Stimulated activated CD8-positive, alpha-beta memory T cell treated with anti-CD3 and anti-CD28 coated beads, Interleukin-7, amount 100 ng/mL, for 24 hours (primary cell): Measurements from ENCODE around the gene BEND5.

ENCODE experiments used
- DNase-seq: peaks from one replicate; pipeline ENCODE4 v3.0.0-alpha.2; 2020; ENCODE audit warnings: low read depth

BEND5 gene

DNA sequence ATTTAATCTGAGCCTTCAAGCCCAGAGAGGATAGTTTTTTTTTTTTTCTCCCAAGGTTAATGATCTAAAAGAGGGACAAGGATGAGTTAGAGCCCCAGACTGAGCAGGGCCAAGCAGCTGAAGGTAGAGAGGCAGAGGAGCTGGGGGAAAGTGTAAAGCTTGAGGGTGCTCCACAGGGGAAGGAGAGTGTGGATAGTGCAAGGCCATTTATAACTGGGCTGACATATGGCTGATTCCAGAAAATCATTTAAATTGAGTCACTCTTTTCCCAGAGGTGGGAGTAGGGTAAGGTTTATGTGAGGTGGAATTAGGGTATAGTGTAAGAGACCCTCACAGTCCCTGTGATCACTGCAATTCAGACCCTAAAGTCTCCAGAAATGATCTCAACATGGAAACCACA, 55.8 kb downstream of the BEND5 start:
- no peak for DNase-seq

GRCh38 chr1:48718705-48719104, 58.0 kb downstream of the BEND5 start:
- no peak for DNase-seq

DNA sequence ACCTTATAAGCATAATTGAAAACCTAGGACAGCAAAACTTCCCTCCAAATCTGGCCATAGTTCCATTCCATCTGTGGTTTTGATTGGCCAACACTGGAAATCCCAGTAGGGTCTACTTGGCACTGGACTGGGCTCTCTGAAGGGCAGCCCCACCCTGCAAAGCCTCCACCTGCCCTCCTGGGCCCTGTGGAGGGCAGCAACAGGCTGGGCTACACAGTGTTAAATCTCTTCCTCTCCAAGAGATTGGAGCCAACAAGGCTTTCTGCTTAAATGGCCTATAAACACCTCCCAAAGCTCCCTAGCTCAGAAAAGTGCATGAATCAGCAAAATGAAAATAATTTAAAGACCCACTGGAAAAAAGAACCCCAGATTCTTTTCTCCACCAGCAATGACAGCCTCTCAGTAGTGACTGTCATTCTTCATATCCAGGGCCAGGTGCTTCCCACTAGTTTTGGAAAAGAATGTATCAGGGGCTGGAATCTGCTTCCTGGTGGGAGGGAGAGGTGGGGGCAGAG, 58.5 kb downstream of the BEND5 start:
- no peak for DNase-seq

DNA sequence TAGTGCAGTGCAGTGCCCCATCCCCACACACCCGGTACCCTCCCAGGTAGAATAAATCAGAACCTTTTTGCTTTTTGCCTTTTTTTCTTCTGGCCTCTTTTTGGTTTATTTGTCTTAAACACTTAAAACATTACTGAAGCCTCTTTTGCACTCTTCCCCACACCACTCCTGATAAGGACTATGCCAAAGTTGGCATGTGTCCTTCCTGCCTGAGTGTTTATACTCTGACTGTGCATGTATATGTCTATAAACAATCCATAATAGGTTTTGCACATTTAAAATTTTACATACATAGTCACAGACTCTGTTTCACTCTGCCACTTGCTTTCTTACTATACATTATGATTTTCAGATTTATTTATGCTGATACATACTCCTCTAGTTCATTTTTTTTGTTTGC, 59.6 kb downstream of the BEND5 start:
- no peak for DNase-seq

DNA sequence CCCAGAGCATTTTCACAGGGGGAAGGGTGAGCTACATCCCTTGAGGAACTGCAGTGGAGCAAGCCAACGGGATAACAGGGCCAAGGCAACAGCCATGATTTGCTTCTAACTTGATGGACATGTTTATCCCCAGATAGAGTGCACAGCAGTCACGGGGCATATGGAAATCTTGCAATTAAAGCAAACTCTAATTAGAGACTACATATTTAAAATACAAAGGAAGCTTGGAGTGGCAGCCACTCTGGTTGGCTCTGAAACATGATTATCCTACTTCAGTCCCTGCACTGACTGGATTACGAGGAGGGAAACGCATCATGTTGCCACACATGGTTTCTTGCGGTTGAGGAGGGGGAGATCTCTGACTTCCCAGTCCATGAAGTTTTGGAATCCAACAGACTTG, 60.8 kb downstream of the BEND5 start:
- no peak for DNase-seq

- no peak for DNase-seq
Observed at GRCh38 chr1:48710915-48711314, 65.8 kb downstream of the BEND5 start.

DNA sequence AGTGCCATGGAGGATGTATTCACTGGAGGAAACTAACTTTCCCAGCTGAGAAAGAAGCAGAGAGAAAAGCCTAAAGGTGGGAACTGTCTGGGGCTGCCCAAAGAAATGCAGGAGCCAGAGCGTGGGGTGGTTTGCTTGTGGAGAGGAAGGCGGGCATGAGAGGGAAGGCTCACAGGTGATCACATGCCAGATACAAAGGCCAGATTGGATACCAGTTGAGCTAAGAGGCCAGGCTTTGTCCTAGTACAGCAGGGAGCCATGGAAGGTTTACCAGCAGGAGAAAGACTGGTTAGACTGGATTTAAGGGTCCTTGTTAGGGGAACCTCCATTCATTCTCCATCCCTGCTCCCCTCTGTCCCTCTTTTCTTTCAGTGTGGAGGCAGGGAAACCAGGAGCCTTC, 66.4 kb downstream of the BEND5 start:
- no peak for DNase-seq

- no peak for DNase-seq
Observed at GRCh38 chr1:48704736-48705135, 72.0 kb downstream of the BEND5 start.

DNA sequence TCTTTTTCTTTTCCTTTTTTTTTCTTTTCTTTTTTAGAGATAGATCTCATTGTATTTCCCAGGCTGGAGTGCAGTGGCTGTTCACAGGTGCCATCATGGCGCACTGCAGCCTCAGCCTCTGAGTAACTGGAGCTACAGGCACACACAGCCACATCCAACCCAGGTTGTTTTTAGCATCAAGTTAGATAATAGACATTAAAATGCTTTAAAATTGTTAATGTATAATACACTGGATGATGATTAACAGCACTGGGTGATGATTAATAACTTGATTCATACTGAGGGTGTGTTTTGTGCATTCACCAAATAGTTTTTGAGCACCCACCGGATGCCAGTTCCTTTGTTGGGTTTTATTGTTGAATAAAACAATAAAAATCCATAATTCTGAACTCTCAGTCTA, 75.2 kb downstream of the BEND5 start:
- no peak for DNase-seq

DNA sequence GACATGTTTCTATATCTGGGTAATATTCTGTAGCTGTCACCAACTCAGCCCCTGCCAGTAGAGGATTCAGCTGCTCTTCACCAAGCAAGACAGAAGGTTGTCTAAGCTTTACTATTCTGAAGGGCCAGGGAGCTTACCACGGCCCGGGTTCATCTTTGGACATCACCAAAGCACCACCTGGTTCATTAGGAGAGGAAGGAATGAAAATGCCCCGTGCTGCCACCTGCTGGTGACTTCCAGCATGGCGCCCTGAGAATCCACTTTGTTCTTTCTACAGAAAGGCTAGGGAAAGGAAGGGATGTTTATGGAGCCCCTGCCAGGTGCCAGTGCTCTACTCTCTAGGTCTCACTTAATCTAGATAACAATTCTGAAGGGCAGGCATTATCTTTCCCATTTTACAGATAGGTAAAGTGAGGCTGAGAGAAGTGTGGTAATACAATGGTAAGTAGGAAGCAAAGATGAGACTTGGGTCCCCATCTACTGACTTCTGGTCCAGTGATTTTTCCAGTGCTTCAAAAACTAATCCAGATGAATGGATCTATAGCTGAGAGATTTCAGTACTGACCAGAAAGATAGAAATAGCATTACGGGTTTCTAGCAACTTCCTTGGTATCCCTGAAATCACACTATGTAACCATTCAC, 79.5 kb downstream of the BEND5 start:
- DNase-seq: peak; percentile 45

DNA sequence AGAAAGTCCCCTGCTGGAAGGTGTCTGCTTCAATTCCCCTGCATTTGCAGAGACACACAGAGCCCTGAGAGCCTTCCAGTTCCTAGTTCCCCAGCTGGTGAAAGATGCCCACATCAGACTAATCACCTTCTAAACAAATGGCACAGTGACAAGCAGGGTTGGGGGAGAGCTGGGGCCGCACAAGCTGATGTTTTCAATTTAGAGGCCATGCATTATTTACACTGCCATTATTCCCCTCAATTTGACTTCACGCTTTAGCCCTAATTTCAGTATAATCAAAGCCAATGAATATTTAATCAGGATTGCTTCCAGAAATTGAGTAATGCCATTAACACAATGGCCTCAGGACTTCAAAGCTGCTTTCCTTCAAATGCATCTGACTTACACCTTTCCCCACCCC, 81.5 kb downstream of the BEND5 start:
- no peak for DNase-seq

- DNase-seq: no peak
Observed at GRCh38 chr1:48693674-48694320, 82.9 kb downstream of the BEND5 start.

DNA sequence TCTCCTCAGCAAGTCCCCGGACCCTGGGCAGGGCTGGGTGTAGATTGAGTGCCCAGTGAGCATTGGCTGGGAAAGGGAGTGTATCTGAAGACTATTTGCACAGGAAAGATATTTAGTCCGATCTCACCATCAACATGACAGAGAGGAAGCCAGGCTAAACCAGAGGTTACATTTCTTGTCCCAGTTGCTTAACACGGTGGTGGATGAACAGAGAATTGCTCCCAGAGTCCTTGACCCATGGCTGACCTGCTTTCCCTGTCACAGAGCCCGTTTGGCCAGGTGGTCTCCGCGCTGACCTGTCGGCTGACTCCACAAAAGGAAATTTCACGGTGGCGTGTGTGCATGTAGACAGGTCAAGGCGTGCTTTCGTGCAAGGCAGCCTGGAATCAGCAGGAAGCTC, 83.5 kb downstream of the BEND5 start:
- no peak for DNase-seq

- no peak for DNase-seq
Observed at GRCh38 chr1:48692235-48692634, 84.5 kb downstream of the BEND5 start.

DNA sequence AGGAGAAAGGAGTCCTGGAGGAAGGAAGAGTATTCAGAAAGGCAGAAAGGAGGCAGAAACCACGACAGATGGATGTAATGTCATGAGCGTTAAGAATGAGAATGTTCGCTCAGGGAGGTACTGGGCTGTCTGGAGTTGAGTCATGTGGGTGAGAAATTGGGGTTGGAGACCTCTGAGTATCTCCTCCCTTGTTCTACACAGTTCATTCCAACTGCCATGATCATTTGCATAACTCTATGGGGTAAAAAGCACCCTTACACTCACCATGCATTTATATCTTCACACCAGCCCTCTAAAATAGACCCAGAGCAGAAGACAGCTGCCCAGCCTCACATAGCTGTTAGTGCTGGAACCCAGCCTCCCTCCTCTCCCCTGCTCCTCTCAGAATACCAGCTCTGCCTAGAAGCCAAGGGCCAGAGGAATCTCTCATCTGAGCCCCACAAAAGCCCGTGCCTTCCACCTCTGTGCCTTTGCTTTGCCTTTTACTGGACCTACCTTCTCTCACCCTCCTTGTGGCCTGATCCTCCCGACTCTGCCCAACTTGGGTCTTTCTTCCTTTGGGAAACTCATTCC, 85.2 kb downstream of the BEND5 start:
- no peak for DNase-seq

DNA sequence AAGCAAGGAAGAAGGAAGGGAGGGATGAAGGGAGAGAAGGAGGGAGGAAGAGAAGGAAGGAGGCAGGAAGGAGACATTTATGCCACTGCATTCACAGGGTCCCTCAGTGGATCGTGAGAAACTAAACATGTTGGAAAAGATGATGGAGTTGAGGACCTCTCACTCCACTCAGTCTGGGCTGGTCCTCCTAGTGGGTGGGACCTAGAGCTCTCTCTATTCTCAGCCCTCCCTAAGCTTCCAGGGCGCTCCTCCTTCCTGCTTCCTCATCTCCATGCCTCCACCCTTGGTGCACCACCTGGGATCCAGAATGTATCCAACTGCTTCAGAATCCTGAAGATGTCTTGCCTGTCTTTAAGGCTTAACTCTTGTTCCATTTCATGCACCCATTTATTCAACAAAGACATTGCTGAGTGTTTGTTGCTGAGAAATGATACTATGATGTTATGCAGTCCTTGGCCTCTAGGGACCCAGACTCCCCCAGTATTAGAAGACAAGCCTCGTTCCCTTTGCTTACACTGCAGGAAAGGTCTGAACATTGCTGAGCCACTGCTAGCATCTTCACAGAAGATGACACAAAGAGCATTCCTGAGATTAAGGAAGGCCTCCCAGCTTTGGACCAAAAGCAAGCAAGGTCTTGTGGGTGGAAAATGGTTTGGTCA, 88.5 kb downstream of the BEND5 start:
- no peak for DNase-seq

GRCh38 chr1:48687282-48688045, 89.2 kb downstream of the BEND5 start:
- no peak for DNase-seq

DNA sequence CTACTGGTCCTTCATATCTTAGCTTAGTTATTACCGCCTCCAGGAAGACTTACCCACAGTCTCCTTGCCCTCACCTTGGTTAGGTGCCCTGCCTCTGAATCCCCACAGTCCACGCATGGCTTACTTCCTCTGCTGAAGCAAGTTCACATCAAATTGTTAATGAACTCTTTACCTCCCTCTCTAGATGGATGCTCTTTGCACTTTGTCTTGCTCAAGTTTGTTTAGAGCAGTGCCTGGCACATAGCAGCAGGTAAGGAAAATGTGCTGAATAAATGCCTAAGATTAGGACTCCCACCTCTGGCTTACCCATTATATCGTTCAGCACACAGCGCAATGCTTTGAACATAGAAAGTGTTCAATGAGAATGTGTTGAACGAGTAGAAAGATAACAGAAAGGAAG, 90.5 kb downstream of the BEND5 start:
- DNase-seq: no peak

DNA sequence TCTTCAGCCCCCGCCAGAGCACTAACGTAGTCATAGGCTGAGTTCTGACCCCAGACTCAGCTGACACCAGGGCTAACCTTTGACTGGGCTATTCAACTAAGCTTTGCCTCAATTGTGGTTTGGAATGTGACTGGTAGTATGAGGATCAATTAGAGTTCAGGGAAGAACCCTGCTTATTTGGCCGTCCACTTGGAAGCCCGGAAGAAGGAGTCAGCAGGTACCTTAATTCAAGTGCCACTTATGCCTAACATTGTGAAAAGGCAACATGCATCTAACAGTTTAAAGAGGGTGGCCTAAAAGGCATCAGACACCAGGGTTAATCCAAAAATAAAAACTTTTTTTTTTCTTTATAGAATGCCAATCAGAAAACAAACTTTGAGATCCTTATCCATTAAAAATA, 92.3 kb downstream of the BEND5 start:
- no peak for DNase-seq

DNA sequence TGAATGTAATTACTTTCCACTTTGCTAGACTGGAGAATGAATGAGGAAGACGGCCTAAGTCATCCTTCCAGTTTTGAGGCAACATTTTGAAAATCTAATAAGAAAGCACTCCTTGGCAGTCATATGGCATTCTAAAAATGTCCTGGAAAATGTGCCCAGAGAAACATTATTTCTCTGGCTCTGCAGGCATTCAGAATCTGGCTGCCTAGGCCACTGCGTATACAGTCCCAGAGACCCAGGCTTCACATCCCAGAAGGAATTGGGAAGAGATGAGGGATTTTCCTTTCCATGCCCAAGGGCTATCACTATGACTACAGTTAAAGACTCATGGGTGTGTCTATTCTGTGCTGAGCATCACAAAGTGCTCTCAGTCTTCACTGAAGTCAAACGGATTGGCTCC, 92.9 kb downstream of the BEND5 start:
- DNase-seq: no peak

DNA sequence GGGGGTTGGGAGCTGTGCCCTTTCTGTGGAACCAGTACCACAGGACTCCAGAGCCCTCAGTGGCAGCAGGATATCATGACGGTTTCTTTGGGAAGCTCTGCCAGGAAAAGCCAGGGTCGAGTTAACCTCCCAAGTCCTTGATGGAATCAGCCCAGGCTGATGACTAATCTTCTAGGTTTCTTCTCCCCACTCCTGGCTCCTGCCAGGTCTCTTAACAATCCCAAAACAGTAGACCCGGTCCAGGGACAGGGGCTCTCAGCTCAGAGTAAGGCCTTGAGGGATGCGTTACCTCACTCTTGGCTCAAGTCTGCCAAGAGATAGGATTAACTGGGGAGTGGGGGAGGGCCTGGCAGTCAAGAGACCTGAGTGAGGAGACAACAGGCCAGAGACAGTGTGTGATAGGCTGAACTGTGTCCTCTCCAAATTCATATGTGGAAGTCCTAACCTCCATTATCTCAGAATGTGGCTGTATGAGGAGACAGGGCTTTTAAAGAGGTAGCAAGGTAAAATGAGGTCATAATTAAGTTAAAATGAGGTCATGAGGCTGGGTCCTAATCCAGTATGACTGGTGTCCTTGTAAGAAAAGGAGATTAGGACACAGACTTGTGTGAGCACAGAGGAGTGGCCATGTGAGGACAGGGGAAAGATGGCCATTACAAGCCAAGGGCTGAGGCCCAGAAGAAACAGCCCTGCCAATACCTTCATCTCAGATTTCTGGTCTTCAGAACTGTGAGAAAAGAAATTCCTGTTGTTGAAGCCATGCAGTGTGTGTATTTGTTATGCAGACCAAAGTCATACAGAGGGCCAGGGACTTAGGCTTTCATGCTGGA, 95.0 kb downstream of the BEND5 start:
- DNase-seq: no peak
